ENCODE data around the gene BCL7C. TPM values are rescaled to one million over a fixed set of nuclear protein-coding genes. Genes with fewer than 3 reads are reported as not detected.
A peak's percentile ranks its signal among the peaks of the same experiment; 100 is the strongest.
"Not testable (repeated sequence)": the region's sequence is repeated elsewhere in the genome, so short reads cannot be mapped to it uniquely, and the experiment has no call there.

BCL7C gene
- 37.6 and 38.1 TPM in 2 replicates for total RNA-seq
- long read RNA-seq, partial matches to known transcripts = 0 of 3 reads
- long read RNA-seq, other reads (novel, unspliced or antisense) = 2 of 3 reads

DNA sequence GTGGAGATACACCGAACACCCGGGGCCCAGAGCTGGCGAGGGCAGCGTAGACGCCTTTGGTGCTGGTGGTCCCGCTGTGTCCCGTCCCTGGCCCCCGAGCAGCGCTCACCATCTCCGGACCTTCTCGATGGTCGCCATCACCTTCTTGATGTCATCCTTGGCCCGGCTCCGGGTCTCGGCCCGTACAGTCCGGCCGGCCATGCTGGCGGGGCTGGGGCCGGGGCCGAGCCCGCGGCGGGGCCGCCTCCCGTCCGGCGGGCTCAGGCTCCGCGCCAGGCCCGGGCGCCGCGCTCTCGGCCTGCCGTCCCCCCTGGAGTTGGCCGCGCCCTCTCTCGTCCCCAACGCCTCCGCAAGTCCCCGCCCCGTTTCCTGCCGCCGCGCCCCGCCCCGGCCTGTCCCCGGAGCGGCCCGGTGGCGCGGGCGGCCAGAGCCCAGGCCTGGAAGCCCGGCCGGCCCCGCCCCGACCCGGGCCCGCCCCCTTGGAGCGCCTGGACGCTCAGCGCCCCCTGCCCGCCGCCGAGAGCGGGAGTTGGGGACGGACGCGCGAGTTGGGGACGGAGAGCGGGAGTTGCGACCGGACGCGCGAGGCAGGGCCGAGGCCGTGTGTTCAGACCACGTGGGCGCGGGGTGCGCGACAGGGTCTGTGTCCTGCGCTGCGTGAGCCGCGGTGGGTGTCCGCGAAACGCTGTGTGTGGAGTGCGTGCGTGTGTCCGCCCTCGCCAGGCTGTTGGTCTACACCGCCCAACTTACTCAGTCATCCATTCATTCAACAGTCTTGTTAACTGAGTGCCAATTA is at the start of gene BCL7C:
TSS of gene BCL7C (minus strand) at position 334 of the 796 bp plus-strand sequence. CDS start at position 201, 133 bp downstream.
- TF ChIP-seq, protein P1, sequence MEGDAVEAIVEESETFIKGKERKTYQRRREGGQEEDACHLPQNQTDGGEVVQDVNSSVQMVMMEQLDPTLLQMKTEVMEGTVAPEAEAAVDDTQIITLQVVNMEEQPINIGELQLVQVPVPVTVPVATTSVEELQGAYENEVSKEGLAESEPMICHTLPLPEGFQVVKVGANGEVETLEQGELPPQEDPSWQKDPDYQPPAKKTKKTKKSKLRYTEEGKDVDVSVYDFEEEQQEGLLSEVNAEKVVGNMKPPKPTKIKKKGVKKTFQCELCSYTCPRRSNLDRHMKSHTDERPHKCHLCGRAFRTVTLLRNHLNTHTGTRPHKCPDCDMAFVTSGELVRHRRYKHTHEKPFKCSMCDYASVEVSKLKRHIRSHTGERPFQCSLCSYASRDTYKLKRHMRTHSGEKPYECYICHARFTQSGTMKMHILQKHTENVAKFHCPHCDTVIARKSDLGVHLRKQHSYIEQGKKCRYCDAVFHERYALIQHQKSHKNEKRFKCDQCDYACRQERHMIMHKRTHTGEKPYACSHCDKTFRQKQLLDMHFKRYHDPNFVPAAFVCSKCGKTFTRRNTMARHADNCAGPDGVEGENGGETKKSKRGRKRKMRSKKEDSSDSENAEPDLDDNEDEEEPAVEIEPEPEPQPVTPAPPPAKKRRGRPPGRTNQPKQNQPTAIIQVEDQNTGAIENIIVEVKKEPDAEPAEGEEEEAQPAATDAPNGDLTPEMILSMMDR (IDR thresholded peaks at IDR 0.05) = peak; percentile 59
- peaks cover 38% of the 10 kb centered on the region for H3K4me1 Mint-ChIP-seq (ENCODE audit: unreplicated experiment)
- no peaks in the 10 kb centered on the region for H3K27me3 Mint-ChIP-seq (ENCODE audit: unreplicated experiment)
- H3K4me3 Mint-ChIP-seq (ENCODE audit: unreplicated experiment) = peak within 1 kb of the TSS; percentile 79
- H3K9me3 Mint-ChIP-seq (ENCODE audit: unreplicated experiment) = no peaks in the 10 kb centered on the region
- DNase-seq (ENCODE audit: extremely low spot score, unreplicated experiment) = peak; percentile 96
- peaks cover 6% of the 10 kb centered on the region for H3K36me3 Mint-ChIP-seq (ENCODE audit: unreplicated experiment)
- H3K27ac Mint-ChIP-seq (ENCODE audit: unreplicated experiment) = peak within 1 kb of the TSS; percentile 99

DNA sequence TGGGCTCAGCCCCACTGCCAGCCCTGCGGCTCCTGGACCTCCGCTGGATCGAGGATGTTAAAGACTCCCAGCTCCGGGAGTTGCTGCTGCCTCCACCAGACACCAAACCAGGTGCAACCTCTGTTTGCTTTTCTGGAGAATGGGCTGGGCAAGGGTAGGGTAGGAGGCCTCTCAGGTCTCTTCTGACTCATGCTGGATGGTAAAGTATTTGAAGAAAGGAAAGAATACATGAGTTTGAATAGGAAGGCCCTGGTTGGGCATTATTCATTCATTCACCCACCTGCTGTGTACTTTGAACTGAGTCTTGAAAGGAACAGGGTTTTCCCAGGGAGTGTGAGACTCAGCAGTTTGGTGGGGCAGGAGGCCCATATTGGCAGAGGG is 48.5 kb upstream of the BCL7C start:
- no peak for DNase-seq (ENCODE audit: extremely low spot score, unreplicated experiment)
- no peaks in the 10 kb centered on the region for H3K27me3 Mint-ChIP-seq (ENCODE audit: unreplicated experiment)
- H3K27ac Mint-ChIP-seq (ENCODE audit: unreplicated experiment) = no peak overlapping the region
- TF ChIP-seq, protein P1 (IDR thresholded peaks at IDR 0.05) = no peak
- no peaks in the 10 kb centered on the region for H3K9me3 Mint-ChIP-seq (ENCODE audit: unreplicated experiment)
- H3K4me3 Mint-ChIP-seq (ENCODE audit: unreplicated experiment) = no peak overlapping the region
- H3K4me1 Mint-ChIP-seq (ENCODE audit: unreplicated experiment) = peaks cover 4% of the 10 kb centered on the region
- peaks cover 13% of the 10 kb centered on the region for H3K36me3 Mint-ChIP-seq (ENCODE audit: unreplicated experiment)

DNA sequence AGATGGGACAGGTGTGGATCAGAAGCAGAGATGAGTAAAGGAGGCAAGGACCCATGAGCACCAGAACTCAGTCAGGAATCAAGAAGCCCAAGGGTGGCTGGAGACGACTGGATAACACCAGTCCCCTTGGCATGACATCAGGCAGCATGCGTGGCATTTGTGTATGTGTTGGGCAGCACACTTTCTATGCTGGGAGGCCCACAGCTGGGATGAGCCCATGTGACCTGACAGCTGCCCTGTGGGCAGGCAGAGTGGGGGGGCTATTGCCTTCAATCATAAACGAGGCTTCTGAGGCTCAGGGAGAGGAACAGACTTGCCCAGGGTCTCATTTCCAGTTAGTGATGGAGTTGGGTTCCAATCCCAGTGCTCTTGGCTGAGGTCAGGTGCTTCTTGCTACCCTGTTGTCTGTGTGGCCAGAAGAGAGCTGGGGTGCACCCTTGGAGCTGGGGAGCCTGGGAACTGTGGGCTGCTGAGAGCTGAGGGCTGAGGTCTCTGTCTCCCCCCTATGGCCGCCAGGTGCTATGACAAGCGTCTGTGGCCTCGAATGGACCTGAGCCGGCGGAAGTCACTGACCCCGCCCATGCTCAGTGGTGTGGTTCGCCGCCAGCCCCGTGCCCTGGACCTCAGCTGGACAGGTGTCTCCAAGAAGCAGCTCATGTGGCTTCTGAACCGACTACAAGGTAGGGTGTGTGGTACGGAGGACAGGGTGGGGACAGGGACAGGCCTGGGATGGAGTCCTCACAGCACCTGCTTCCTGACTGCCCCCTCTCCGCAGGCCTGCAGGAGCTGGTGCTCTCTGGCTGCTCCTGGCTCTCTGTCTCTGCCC is 47.9 kb upstream of the BCL7C start:
- H3K4me1 Mint-ChIP-seq (ENCODE audit: unreplicated experiment) = peaks cover 4% of the 10 kb centered on the region
- no peak overlapping the region for H3K4me3 Mint-ChIP-seq (ENCODE audit: unreplicated experiment)
- TF ChIP-seq, protein P1 (IDR thresholded peaks at IDR 0.05) = peak; percentile 78
- peak overlapping the region; percentile 2 for H3K27ac Mint-ChIP-seq (ENCODE audit: unreplicated experiment)
- no peaks in the 10 kb centered on the region for H3K27me3 Mint-ChIP-seq (ENCODE audit: unreplicated experiment)
- no peaks in the 10 kb centered on the region for H3K9me3 Mint-ChIP-seq (ENCODE audit: unreplicated experiment)
- peaks cover 13% of the 10 kb centered on the region for H3K36me3 Mint-ChIP-seq (ENCODE audit: unreplicated experiment)
- DNase-seq (ENCODE audit: extremely low spot score, unreplicated experiment) = no peak

DNA sequence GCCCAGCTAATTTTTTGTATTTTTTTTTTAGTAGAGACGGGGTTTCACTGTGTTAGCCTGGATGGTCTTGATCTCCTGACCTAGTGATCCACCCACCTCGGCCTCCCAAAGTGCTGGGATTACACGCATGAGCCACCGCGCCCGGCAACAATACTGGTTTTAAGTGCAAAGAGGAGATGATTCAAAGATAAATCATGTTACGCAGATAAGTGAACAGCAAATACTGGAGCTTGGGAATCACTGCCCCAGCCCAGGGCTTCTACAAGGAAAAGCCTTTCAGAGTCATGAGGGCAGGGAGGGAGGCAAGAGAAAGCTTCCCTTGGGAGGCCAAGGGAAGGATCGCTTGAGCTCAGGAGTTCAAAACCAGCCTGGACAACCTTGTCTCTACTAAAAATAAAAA is 45.7 kb upstream of the BCL7C start:
- DNase-seq (ENCODE audit: extremely low spot score, unreplicated experiment) = not testable (repeated sequence)

DNA sequence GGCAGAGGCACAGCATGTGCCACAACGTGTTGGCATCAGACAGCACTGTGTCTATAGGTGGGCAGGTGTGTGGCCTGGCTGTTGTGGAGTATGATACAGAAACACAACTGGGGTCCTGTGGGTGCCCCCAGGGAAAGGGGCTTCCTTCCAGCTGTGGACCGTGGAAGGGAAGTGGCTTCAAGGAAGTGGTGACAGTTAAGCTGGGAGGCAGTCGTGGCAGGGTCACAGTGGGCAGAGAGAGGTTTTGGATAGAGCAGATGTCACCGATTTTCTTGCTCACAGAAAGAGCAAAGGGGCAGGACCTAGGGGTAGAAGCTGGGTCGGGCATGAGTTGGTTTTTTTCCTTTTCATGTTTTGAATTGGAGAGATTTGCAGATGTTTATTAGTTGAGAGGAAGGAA is 43.8 kb upstream of the BCL7C start:
- no peaks in the 10 kb centered on the region for H3K27me3 Mint-ChIP-seq (ENCODE audit: unreplicated experiment)
- H3K27ac Mint-ChIP-seq (ENCODE audit: unreplicated experiment) = no peak overlapping the region
- H3K36me3 Mint-ChIP-seq (ENCODE audit: unreplicated experiment) = peaks cover 6% of the 10 kb centered on the region
- no peaks in the 10 kb centered on the region for H3K9me3 Mint-ChIP-seq (ENCODE audit: unreplicated experiment)
- H3K4me3 Mint-ChIP-seq (ENCODE audit: unreplicated experiment) = no peak overlapping the region
- no peak for DNase-seq (ENCODE audit: extremely low spot score, unreplicated experiment)
- TF ChIP-seq, protein P1 (IDR thresholded peaks at IDR 0.05) = no peak
- peaks cover 4% of the 10 kb centered on the region for H3K4me1 Mint-ChIP-seq (ENCODE audit: unreplicated experiment)

More for the DNA sequence above, 45.7 kb upstream of the BCL7C start:
- H3K27me3 Mint-ChIP-seq (ENCODE audit: unreplicated experiment); H3K9me3 Mint-ChIP-seq (ENCODE audit: unreplicated experiment); H3K4me1 Mint-ChIP-seq (ENCODE audit: unreplicated experiment); H3K27ac Mint-ChIP-seq (ENCODE audit: unreplicated experiment); H3K4me3 Mint-ChIP-seq (ENCODE audit: unreplicated experiment): not testable (repeated sequence)
- peaks cover 12% of the 10 kb centered on the region for H3K36me3 Mint-ChIP-seq (ENCODE audit: unreplicated experiment)

Data from osteocyte (in vitro differentiated cells).